LNCAP (cell line): Measurements from ENCODE around the gene NRSN2.

ENCODE experiments used
- TF ChIP-seq, protein P1 (sequence below): fragments of 450-650 bp; IDR thresholded peaks from 2 replicates; pipeline ENCODE4 v1.5.1; 2017; ENCODE audit warnings: mild to moderate bottlenecking

NRSN2 gene

DNA sequence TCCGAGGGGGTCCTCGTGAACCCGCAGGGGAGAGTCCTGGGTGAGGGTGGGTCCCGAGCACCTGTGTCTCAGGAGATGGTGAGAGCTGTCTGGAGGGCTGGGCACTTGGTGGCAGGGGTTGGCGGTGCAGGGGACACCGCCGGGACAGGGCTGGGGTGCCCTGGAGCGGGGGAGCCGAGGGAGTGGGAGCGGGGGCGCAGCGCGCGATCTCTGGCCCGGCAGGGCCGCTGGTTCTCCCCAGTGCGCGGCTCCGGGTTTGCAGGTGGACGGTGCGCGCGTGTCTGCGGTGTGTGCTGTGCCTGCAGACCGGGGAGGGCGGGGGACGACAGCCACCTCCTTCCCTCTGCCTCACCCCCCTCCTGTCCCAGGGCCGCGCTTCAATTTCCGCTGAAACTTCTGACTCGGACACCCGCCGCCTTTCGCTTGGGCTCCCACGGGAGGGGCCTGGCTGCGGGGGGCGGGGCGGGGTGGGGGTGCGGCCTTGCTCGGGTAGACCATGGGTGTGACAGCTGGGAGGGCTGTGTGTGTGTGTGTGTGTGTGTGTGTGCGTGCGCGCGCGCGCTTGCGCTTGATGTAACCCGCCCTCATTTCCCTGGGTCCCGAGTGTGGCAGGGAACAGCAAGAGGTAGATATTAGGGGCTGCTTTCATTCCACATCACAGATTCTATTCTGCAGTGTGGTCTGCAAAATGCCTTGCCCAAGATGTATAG lies 34.8 kb downstream of the NRSN2 start:
- TF ChIP-seq, protein P1, sequence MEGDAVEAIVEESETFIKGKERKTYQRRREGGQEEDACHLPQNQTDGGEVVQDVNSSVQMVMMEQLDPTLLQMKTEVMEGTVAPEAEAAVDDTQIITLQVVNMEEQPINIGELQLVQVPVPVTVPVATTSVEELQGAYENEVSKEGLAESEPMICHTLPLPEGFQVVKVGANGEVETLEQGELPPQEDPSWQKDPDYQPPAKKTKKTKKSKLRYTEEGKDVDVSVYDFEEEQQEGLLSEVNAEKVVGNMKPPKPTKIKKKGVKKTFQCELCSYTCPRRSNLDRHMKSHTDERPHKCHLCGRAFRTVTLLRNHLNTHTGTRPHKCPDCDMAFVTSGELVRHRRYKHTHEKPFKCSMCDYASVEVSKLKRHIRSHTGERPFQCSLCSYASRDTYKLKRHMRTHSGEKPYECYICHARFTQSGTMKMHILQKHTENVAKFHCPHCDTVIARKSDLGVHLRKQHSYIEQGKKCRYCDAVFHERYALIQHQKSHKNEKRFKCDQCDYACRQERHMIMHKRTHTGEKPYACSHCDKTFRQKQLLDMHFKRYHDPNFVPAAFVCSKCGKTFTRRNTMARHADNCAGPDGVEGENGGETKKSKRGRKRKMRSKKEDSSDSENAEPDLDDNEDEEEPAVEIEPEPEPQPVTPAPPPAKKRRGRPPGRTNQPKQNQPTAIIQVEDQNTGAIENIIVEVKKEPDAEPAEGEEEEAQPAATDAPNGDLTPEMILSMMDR: no peak

DNA sequence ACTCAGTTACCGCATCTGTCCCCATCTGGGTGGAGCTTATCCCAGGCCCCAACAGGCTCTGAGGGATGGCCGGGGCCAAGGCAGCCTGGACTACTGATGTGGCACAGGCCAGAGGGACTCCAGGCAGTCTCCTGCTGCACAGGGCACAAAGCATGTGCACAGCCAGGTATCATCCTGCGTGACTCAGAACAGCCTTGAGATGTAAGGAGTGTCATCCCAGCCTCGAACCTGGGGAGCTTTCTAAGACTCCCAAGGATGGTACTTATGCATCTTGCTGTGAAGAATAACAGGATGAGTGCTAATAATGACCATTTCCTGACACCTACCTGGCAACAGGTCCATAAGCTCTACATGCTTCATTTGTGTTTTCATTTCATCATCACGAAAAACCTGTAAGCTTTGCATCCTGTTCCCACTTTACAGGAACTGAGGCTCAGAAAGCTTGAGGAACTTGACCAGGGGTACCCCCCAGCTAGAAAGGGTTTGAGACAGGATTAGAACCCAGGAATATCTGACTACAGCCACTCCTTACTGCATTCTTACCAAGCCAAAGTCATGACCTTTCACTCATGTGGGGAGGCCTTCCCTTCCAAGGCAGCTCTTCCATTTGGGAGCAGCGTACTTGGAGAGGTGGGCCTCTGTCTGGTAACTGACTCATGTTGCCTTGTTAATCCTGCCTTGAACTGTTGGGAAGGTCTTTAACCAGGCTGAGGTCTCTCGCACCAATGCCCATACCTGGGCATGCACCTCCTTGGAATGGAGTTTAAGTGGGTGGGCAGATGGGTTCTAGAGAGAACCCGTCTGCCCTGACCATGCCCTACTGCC lies 35.6 kb downstream of the NRSN2 start:
- TF ChIP-seq, protein P1: no peak

DNA sequence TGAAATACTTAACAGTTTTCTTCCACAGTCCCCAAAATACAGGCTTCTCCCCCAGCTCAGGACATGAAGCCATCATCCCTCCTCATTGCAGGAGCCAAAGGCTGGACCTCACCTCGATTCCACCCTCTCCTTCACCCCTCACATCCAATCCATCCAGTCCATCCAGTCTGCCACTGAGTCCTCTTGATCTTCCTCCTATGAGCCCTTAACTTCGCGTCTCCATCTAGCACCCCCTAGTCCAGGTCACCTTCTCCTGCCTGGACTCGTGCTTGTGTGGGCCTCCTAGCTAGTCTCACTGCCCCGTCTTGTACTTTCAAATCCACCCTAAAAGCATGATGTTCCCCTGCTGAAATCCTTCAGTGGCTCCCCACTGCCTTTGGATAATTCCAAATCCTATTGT lies 37.0 kb downstream of the NRSN2 start:
- TF ChIP-seq, protein P1: no peak

DNA sequence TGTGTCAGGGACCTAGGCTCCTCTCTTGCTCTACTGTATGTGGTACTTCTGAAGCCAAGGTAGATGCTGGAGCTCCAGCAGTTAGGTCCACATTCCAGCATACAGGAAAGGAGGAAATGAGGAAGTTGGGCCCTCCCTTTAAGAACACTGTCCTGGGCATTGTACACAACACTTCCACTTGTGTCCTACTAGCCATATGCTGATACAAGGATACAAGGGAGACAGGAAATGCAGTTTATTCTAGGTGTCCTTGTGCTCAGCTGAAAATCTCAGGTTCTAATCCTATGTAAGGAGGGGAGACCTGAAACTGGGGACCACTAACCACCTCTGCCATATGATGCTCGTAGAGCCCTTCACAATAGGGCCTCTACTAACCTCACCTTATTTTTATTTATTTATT lies 37.8 kb downstream of the NRSN2 start:
- TF ChIP-seq, protein P1: no peak

DNA sequence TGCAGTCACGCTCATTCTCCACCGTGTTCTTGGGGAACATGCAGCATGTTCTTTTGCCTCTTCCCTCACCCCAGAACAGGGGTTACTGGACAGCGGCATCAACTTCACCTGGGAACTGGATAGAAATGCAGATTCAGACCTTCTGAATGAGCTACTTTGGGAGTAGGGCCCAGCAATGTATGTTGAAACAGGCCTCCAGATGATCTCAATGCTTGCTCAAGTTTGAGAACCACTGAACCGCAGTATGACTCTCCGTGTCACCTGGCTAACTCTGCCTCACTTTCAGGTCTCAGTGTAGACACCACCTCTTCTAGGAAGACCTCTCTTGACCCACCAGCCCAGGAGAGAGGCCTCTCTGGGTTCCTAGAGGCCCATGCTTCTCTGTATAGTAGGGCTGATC lies 38.5 kb downstream of the NRSN2 start:
- TF ChIP-seq, protein P1: no peak

DNA sequence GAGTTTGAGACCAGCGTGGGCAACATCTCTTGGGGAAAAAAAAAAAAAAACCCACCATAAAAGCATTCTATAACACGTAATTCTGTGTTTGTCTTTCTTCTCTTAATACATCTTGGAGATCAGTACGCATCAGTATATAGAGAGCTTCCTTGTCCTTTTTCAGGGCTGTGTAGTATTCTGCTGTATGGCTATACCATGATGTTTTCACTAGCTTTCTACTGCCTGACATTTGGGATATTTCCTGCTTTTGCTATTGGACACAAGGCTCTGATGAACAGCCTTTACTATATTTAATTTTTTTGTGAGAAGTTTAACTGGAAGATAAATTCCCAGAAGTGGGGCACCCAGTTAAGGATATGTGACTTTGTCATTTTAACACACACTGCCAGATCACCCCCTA lies 40.6 kb downstream of the NRSN2 start:
- TF ChIP-seq, protein P1: no peak

DNA sequence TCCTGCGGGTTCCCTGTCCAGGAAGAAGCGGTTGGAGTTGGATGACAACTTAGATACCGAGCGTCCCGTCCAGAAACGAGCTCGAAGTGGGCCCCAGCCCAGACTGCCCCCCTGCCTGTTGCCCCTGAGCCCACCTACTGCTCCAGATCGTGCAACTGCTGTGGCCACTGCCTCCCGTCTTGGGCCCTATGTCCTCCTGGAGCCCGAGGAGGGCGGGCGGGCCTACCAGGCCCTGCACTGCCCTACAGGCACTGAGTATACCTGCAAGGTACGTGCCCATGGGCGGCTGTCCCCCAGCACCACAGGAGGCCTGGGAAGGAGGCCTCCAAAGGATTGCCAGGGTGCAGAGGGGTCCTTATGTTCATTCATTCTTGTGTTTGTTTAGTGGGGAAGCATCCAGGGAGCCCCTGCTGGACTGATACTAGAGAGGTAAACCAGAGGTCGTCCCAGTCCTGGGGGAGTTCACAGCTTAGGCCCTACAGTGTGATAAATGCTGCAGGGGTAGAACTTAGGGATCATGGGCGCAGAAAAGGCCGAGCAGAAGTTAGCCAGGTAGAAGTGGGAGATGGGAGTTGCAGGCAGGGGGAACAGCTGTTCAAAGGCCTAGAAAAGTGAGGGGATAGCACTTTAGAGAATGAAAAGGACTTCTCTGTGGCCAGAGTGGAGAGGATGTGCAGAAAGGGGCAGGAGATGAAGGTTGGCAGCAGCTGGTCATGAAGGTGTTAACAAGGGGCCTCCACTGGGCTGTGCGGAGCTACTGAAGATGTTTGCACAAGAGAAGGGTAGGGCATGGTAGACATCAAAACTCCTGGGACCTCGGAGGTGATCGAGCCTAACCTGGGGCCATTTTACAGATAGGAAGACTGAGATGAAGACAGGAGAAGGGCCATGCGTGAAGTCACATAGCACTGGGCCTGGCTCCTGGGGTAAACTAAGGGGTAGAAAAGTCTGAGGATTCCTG lies 41.4 kb downstream of the NRSN2 start:
- TF ChIP-seq, protein P1: no peak
